SK-N-SH (cell line): ENCODE data around the gene POLD2. TPM values are rescaled to one million over a fixed set of nuclear protein-coding genes. Genes with fewer than 3 reads are reported as not detected.

Source experiments
- EZH2phosphoT487 ChIP-seq: fragments of 200-600 bp; sonication (generic); IDR thresholded peaks from 2 replicates; pipeline ENCODE4 v1.6.1; 2017; ENCODE audit warnings: low read depth, mixed run types, mild to moderate bottlenecking, antibody characterized with exemption, moderate library complexity, borderline replicate concordance
- FOXM1 ChIP-seq: IDR thresholded peaks from 2 replicates; pipeline ENCODE4 v1.4.0; 2012; ENCODE audit warnings: low read depth, mild to moderate bottlenecking
- GATA2 ChIP-seq: sonication (generic); formaldehyde crosslinking; IDR thresholded peaks from 2 replicates; pipeline ENCODE4 v1.5.0; 2020; ENCODE audit warnings: mild to moderate bottlenecking, missing genetic modification reagents
- IRF3 ChIP-seq: fragments of 150-350 bp; IDR thresholded peaks from 2 replicates; pipeline ENCODE4 v1.6.1; 2016; ENCODE audit warnings: mild to moderate bottlenecking, low read depth, low read length
- MAX ChIP-seq: IDR thresholded peaks from 2 replicates; pipeline ENCODE4 v1.4.0; 2012; ENCODE audit warnings: low read depth
- NRF1 ChIP-seq: IDR thresholded peaks from 2 replicates; pipeline ENCODE4 v1.6.1; 2012; ENCODE audit warnings: low read depth, mild to moderate bottlenecking, low read length
- PBX3 ChIP-seq: IDR thresholded peaks from 2 replicates; pipeline ENCODE4; 2012
- POLR2AphosphoS5 ChIP-seq: IDR thresholded peaks from 2 replicates; pipeline ENCODE4 v1.6.1; 2012; ENCODE audit warnings: low read depth, low read length
- RAD21 ChIP-seq: IDR thresholded peaks from 2 replicates; pipeline ENCODE4 v1.6.1; 2012; ENCODE audit warnings: mild to moderate bottlenecking, low read length
- REST ChIP-seq: IDR thresholded peaks from 2 replicates; pipeline ENCODE4 v1.6.1; 2012; ENCODE audit warnings: mild to moderate bottlenecking, low read depth, low read length, moderate library complexity
- TCF12 ChIP-seq: IDR thresholded peaks from 2 replicates; pipeline ENCODE4 v1.4.0; 2012
- ZBTB33 ChIP-seq: IDR thresholded peaks from 2 replicates; pipeline ENCODE4 v1.4.0; 2012; ENCODE audit warnings: low read depth, borderline replicate concordance
- polyA plus RNA-seq, 3 experiments: library from polyadenylated mRNA; depleted of rRNA; stranded (reverse); fragments of >200 nt; gene quantifications; 2 replicates each; pipeline ENCODE4 v1.2.3, GENCODE V29; 2012

POLD2 gene
- polyA plus RNA-seq, 1 of the 3 experiments (the other 2 are of a cell fraction): 194 TPM

GRCh38 chr7:44132039-44132438 lies 8.7 kb upstream of the POLD2 start (continued):
- TF ChIP-seq ZBTB33 (no peak), TCF12 (peak; percentile 77), EZH2phosphoT487 (no peak), FOXM1 (no peak), IRF3 (no peak), RAD21 (no peak), GATA2 (no peak), PBX3 (peak; percentile 82), REST (no peak), POLR2AphosphoS5 (no peak), NRF1 (no peak), MAX (0 out of 2 replicates have a peak, but pooled peaks have one; percentile 25)
